Fibroblast of mammary gland (primary cell): ENCODE measurements around the gene KRT13.
"Not testable (repeated sequence)": the region's sequence is repeated elsewhere in the genome, so short reads cannot be mapped to it uniquely, and the experiment has no call there.

Source experiments
- DNase-seq: peaks from one replicate; pipeline ENCODE4 v3.0.0-alpha.2; 2010; ENCODE audit warnings: low read depth
- H3K4me3 ChIP-seq: 2 replicates; pipeline ENCODE4 v1.5.1; 2011; ENCODE audit warnings: low read depth, mild to moderate bottlenecking, low read length, moderate library complexity; ENCODE audit not compliant: control insufficient read depth
- TF ChIP-seq, protein P1 (sequence below): conservative IDR thresholded peaks from 2 replicates; pipeline ENCODE4 v1.5.1; 2011; ENCODE audit warnings: low read depth, low read length, inconsistent platforms; ENCODE audit not compliant: control insufficient read depth, insufficient read depth

Gene KRT13

DNA sequence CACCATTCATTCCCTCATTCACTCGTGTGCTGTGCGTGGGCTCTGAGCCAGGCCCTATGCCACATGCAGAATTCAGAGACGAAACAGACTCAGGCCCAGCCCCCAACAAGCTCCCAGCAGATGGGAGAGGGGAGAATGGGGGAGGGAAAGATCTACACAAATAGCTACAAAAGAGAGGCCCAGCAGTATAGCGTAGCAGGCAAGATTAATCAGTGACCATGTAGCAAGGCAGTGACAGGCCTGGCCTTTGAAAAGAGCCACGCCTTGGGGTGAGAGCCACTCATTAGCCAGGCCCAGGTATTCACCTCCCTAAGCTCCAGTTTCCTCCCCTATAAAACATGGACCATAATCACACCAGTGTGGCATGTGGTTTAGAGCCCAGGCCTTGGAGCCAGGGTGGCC is 39.1 kb upstream of the KRT13 start:
- TF ChIP-seq, protein P1, sequence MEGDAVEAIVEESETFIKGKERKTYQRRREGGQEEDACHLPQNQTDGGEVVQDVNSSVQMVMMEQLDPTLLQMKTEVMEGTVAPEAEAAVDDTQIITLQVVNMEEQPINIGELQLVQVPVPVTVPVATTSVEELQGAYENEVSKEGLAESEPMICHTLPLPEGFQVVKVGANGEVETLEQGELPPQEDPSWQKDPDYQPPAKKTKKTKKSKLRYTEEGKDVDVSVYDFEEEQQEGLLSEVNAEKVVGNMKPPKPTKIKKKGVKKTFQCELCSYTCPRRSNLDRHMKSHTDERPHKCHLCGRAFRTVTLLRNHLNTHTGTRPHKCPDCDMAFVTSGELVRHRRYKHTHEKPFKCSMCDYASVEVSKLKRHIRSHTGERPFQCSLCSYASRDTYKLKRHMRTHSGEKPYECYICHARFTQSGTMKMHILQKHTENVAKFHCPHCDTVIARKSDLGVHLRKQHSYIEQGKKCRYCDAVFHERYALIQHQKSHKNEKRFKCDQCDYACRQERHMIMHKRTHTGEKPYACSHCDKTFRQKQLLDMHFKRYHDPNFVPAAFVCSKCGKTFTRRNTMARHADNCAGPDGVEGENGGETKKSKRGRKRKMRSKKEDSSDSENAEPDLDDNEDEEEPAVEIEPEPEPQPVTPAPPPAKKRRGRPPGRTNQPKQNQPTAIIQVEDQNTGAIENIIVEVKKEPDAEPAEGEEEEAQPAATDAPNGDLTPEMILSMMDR: no peak
- no peak for DNase-seq
- no peak overlapping the region for H3K4me3 ChIP-seq

DNA sequence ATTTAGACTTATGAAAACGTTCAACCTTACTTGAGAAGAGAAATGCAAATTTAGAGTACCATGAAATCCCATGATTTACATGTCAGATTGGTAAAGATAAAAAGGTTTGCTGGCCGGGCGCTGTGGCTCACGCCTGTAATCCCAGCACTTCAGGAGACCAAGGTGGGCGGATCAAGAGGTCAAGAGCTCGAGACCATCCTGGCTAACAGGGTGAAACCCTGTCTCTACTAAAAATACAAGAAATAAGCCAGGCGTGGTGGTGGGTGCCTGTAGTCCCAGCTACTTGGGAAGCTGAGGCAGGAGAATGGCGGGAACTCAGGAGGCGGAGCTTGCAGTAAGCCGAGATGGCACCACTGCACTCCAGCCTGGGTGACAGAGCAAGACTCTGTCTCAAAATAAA is 37.4 kb upstream of the KRT13 start:
- not testable (repeated sequence) for H3K4me3 ChIP-seq, DNase-seq

DNA sequence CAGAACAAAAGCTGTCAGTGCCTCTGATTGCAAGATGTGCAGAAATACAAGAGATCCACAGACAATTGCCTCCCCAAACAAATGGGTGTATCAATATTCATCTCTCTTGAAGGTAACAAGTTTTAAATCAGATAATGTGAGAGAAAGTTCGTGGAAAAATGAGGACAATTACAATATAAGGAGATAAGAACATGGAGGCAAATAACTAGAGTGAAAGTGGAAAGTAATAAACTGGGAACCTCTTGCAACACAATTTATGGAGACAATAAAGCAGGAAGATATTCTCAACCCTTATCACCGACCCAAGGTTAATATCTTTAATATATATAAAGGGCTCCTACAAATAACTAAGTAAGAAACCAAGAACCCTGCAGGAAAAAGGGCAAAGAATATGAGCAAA is 36.9 kb upstream of the KRT13 start:
- no peak for DNase-seq
- TF ChIP-seq, protein P1: no peak
- no peak overlapping the region for H3K4me3 ChIP-seq

- DNase-seq: no peak
- TF ChIP-seq, protein P1: no peak
- no peak overlapping the region for H3K4me3 ChIP-seq
Observed at GRCh38 chr17:41540921-41541625, 35.7 kb upstream of the KRT13 start.

- no peak for DNase-seq
Observed at GRCh38 chr17:41539979-41540701, 34.7 kb upstream of the KRT13 start.

DNA sequence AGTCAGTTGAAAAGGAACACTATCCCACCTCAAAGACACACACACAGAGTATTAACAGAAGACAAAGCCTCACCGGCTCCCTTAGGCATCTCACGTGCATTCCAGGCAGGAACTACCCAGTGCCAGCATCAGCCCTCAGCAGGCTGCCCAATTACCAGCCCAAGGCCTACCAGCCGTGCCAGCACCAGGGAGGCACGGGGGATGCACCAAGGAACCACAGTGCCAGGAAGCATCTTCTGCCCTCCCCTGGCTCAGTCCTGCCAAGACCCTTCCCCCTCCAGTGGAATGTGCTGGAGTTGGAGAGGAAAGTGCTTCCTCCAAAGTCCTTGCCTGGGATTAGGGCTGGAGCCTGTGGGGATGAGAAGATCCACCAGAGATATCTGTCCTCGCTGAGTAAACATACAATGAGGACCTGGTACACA is 33.7 kb upstream of the KRT13 start:
- H3K4me3 ChIP-seq: no peak overlapping the region
- DNase-seq: no peak
- TF ChIP-seq, protein P1: no peak

More at GRCh38 chr17:41539979-41540701, 34.7 kb upstream of the KRT13 start:
- H3K4me3 ChIP-seq: no peak overlapping the region
- TF ChIP-seq, protein P1: no peak

GRCh38 chr17:41538565-41538991 is 33.2 kb upstream of the KRT13 start:
- no peak for DNase-seq
- TF ChIP-seq, protein P1: no peak
- no peak overlapping the region for H3K4me3 ChIP-seq
